H1 (cell line): Measurements from ENCODE around the gene ASB8. TPM values are rescaled to one million over a fixed set of nuclear protein-coding genes. Genes with fewer than 3 reads are reported as not detected.

Experiments used
- CTCF ChIA-PET: fragments of 300-600 bp; sonication (Branson Sonifier 250); formaldehyde crosslinking; loops from one replicate; lab custom pipeline; 2021; ENCODE audit not compliant: partially characterized antibody; lab: Charles Lee
- POLR2A ChIA-PET: fragments of 300-600 bp; sonication (Branson Sonifier 250); formaldehyde crosslinking; loops from one replicate; lab custom pipeline; 2021; ENCODE audit warnings: inconsistent platforms; ENCODE audit not compliant: partially characterized antibody; lab: Charles Lee
- DNase-seq, 2 experiments: peaks; one replicate each; pipeline versions ENCODE4 v3.0.0 to v3.0.0-alpha.2; 2010 to 2022; ENCODE audit warnings: low spot score in 2 of 2, low read depth in 1 of 2, mixed read lengths in 1 of 2
- FAIRE-seq: peaks from 2 replicates; lab custom pipeline; 2011; peaks lifted over from hg19 to GRCh38; lab: Jason Lieb, UNC
- H2AFZ ChIP-seq: 2 replicates; pipeline ENCODE4 v1.8.1; 2012; ENCODE audit warnings: low read length, inconsistent platforms
- H2AK5ac ChIP-seq: 2 replicates; pipeline ENCODE4 v1.6.1; 2013; ENCODE audit warnings: low read depth, low read length
- H2BK120ac ChIP-seq: replicated peaks from 2 replicates; pipeline ENCODE3; 2013; ENCODE audit warnings: low read depth, low read length, inconsistent platforms
- H2BK12ac ChIP-seq: 2 replicates; pipeline ENCODE4 v1.6.1; 2013; ENCODE audit warnings: low read depth, low read length
- H2BK15ac ChIP-seq: 2 replicates; pipeline ENCODE4 v1.6.1; 2013; ENCODE audit warnings: low read length
- H2BK20ac ChIP-seq: 2 replicates; pipeline ENCODE4 v1.6.1; 2013; ENCODE audit warnings: low read length
- H2BK5ac ChIP-seq: 2 replicates; pipeline ENCODE4 v1.6.1; 2013; ENCODE audit warnings: low read depth, low read length
- H3K14ac ChIP-seq: 2 replicates; pipeline ENCODE4 v1.6.1; 2013; ENCODE audit warnings: inconsistent platforms; ENCODE audit not compliant: insufficient read length
- H3K18ac ChIP-seq: 2 replicates; pipeline ENCODE4 v1.6.1; 2013; ENCODE audit warnings: low read length; ENCODE audit errors: extremely low read depth
- H3K23ac ChIP-seq: 2 replicates; pipeline ENCODE4 v1.6.1; 2013; ENCODE audit warnings: inconsistent platforms; ENCODE audit not compliant: insufficient read length
- H3K23me2 ChIP-seq: 2 replicates; pipeline ENCODE4 v1.6.1; 2013; ENCODE audit warnings: low read depth, low read length
- H3K27ac ChIP-seq: 2 replicates; pipeline ENCODE4 v1.6.1; 2011; ENCODE audit warnings: low read depth, low read length, inconsistent platforms
- H3K27me3 ChIP-seq, 4 experiments: replicated peaks in 1 of 4; 1 replicate in 1 of 4; 2 replicates in 3 of 4; pipeline versions ENCODE4 v1.6.1 to v1.8.1; 2011 to 2013; ENCODE audit warnings: low read length in 3 of 4, mild to moderate bottlenecking in 3 of 4, inconsistent platforms in 2 of 4, mixed read lengths in 2 of 4, moderate library complexity in 1 of 4; ENCODE audit not compliant: control insufficient read depth in 3 of 4, insufficient read depth in 3 of 4; ENCODE audit errors: extremely low read depth in 1 of 4
- H3K36me3 ChIP-seq, 4 experiments: 2 replicates each; pipeline versions ENCODE4 v1.6.1 to v1.8.1; 2011 to 2013; ENCODE audit warnings: mild to moderate bottlenecking in 4 of 4, low read length in 3 of 4, moderate library complexity in 2 of 4, control low read depth in 1 of 4, inconsistent platforms in 1 of 4; ENCODE audit not compliant: insufficient read depth in 4 of 4, control insufficient read depth in 2 of 4
- H3K4ac ChIP-seq: replicated peaks from 2 replicates; pipeline ENCODE3; 2013; ENCODE audit warnings: low read length, low read depth, mixed read lengths, inconsistent platforms; ENCODE audit not compliant: insufficient read length
- H3K4me1 ChIP-seq, 4 experiments: replicated peaks in 1 of 4; 1 replicate in 1 of 4; 2 replicates in 3 of 4; pipeline versions ENCODE4 v1.6.1 to v1.8.1; 2011 to 2013; ENCODE audit warnings: low read length in 3 of 4, inconsistent platforms in 2 of 4, mixed read lengths in 1 of 4; ENCODE audit not compliant: insufficient read depth in 4 of 4, control insufficient read depth in 3 of 4
- H3K4me2 ChIP-seq, 2 experiments: 2 replicates each; pipeline versions ENCODE4 v1.6.1 to v1.8.1; 2011 to 2013; ENCODE audit warnings: low read depth in 2 of 2, low read length in 2 of 2, control low read depth in 1 of 2, inconsistent platforms in 1 of 2, mild to moderate bottlenecking in 1 of 2; ENCODE audit not compliant: insufficient read depth in 1 of 2
- H3K4me3 ChIP-seq, 4 experiments: fragments of 200-600, 300-600 bp in 1 of 4; sonication (generic), shearing (Covaris generic), sonication (Bioruptor Twin) in 1 of 4; 2 replicates each; pipeline versions ENCODE4 v1.5.1 to v1.8.1; 2011 to 2016; ENCODE audit warnings: low read length in 4 of 4, low read depth in 3 of 4, control low read depth in 2 of 4, inconsistent platforms in 2 of 4, mild to moderate bottlenecking in 2 of 4, mixed read lengths in 1 of 4, moderate library complexity in 1 of 4; ENCODE audit not compliant: insufficient read depth in 2 of 4; ENCODE audit errors: extremely low read depth in 1 of 4
- H3K56ac ChIP-seq: replicated peaks from 2 replicates; pipeline ENCODE3; 2013; ENCODE audit warnings: low read depth, mild to moderate bottlenecking, mixed read lengths, low read length, inconsistent platforms; ENCODE audit not compliant: insufficient read length
- H3K79me1 ChIP-seq: 2 replicates; pipeline ENCODE4 v1.6.1; 2013; ENCODE audit warnings: low read depth, low read length, control low read depth
- H3K79me2 ChIP-seq, 2 experiments: 2 replicates each; pipeline versions ENCODE4 v1.6.1 to v1.8.1; 2012 to 2013; ENCODE audit warnings: low read length in 2 of 2, mild to moderate bottlenecking in 2 of 2, inconsistent platforms in 1 of 2; ENCODE audit not compliant: insufficient read depth in 2 of 2, control insufficient read depth in 1 of 2
- H3K9ac ChIP-seq, 4 experiments: replicated peaks in 1 of 4; 1 replicate in 1 of 4; 2 replicates in 3 of 4; pipeline versions ENCODE4 v1.6.1 to v1.8.1; 2011 to 2013; ENCODE audit warnings: low read depth in 3 of 4, low read length in 3 of 4, control low read depth in 2 of 4, mild to moderate bottlenecking in 2 of 4, moderate library complexity in 2 of 4, inconsistent platforms in 1 of 4; ENCODE audit errors: extremely low read depth in 1 of 4
- H3K9me3 ChIP-seq, 2 experiments: 2 replicates each; pipeline versions ENCODE4 v1.6.1 to v1.8.1; 2012 to 2013; ENCODE audit warnings: mild to moderate bottlenecking in 2 of 2, moderate library complexity in 2 of 2, control low read depth in 1 of 2, inconsistent platforms in 1 of 2, low read depth in 1 of 2, low read length in 1 of 2, mixed read lengths in 1 of 2; ENCODE audit not compliant: insufficient read depth in 2 of 2
- H4K20me1 ChIP-seq, 2 experiments: replicated peaks in 1 of 2; 2 replicates each; pipeline versions ENCODE3 to v1.8.1; 2011 to 2013; ENCODE audit warnings: inconsistent platforms in 2 of 2, low read length in 2 of 2, mild to moderate bottlenecking in 1 of 2; ENCODE audit not compliant: insufficient read depth in 2 of 2, control insufficient read depth in 1 of 2
- H4K5ac ChIP-seq: 2 replicates; pipeline ENCODE4 v1.6.1; 2013; ENCODE audit warnings: low read length, low read depth, mixed read lengths, inconsistent platforms; ENCODE audit not compliant: insufficient read length
- H4K8ac ChIP-seq: 2 replicates; pipeline ENCODE4 v1.8.0; 2013; ENCODE audit warnings: mild to moderate bottlenecking, moderate library complexity, low read length, inconsistent platforms; ENCODE audit not compliant: insufficient read depth; ENCODE audit errors: extremely low read depth
- H4K91ac ChIP-seq: replicated peaks from 2 replicates; pipeline ENCODE3; 2013; ENCODE audit warnings: low read length, mixed read lengths, inconsistent platforms; ENCODE audit not compliant: insufficient read length
- CBX8 ChIP-seq: fragments of 300-800, 300-1000 bp; sonication (generic); IDR thresholded peaks from 2 replicates; pipeline ENCODE4 v1.7.1; 2016; ENCODE audit warnings: low read depth, low read length, borderline replicate concordance
- CHD1 ChIP-seq: IDR thresholded peaks from 2 replicates; pipeline ENCODE4 v1.6.1; 2012; ENCODE audit warnings: low read depth, low read length, improper control_type of control experiment
- CHD2 ChIP-seq: IDR thresholded peaks from 2 replicates; pipeline ENCODE4 v1.6.1; 2012; ENCODE audit warnings: low read length, improper control_type of control experiment
- CTBP2 ChIP-seq: IDR thresholded peaks from 2 replicates; pipeline ENCODE4 v1.7.0; 2011; ENCODE audit warnings: borderline replicate concordance, mild to moderate bottlenecking, moderate library complexity, mixed read lengths, low read length; ENCODE audit not compliant: insufficient read depth, insufficient read length
- EP300 ChIP-seq, 2 experiments: IDR thresholded peaks; 1 replicate in 1 of 2; 2 replicates in 1 of 2; pipeline ENCODE4 v1.6.1; 2011 to 2012; ENCODE audit warnings: low read depth in 2 of 2, low read length in 2 of 2, mild to moderate bottlenecking in 2 of 2, borderline replicate concordance in 1 of 2, inconsistent platforms in 1 of 2, moderate library complexity in 1 of 2
- FOSL1 ChIP-seq: IDR thresholded peaks from 2 replicates; pipeline ENCODE4 v1.6.1; 2011; ENCODE audit warnings: mild to moderate bottlenecking, low read depth, low read length, moderate library complexity; ENCODE audit not compliant: insufficient read depth
- KDM4A ChIP-seq: IDR thresholded peaks from one replicate; pipeline ENCODE4 v1.7.1; 2012; ENCODE audit warnings: low read depth, mild to moderate bottlenecking, moderate library complexity, low read length, inconsistent platforms; ENCODE audit not compliant: severe bottlenecking
- RBBP5 ChIP-seq: IDR thresholded peaks from 2 replicates; pipeline ENCODE4 v1.7.1; 2012; ENCODE audit warnings: low read depth, mild to moderate bottlenecking, inconsistent platforms, low read length, moderate library complexity, borderline replicate concordance
- SP1 ChIP-seq: IDR thresholded peaks from 2 replicates; pipeline ENCODE4 v1.6.1; 2011; ENCODE audit warnings: low read depth, low read length
- TAF1 ChIP-seq: IDR thresholded peaks from 2 replicates; pipeline ENCODE4 v1.6.1; 2011; ENCODE audit warnings: mild to moderate bottlenecking, low read depth, low read length
- TAF7 ChIP-seq: optimal IDR thresholded peaks from 2 replicates; pipeline ENCODE3; 2011; ENCODE audit warnings: low read depth, mild to moderate bottlenecking, inconsistent platforms, low read length, moderate library complexity, borderline replicate concordance
- ZNF274 ChIP-seq: IDR thresholded peaks from 2 replicates; pipeline ENCODE4 v1.7.0; 2012; ENCODE audit warnings: low read length, borderline replicate concordance; ENCODE audit errors: extremely low read depth
- WGBS, 2 experiments: shearing (Covaris generic) in 1 of 2; methylation state at CpG; one replicate each; pipeline versions ENCODE4 v1.1.6 to v1.1.7; 2013 to 2015; ENCODE audit warnings: low lambda C conversion rate in 2 of 2, mixed read lengths in 2 of 2, inconsistent platforms in 1 of 2, low coverage in 1 of 2, missing lambda C conversion rate in 1 of 2; ENCODE audit not compliant: insufficient replicate concordance in 2 of 2, insufficient coverage in 1 of 2, insufficient read length in 1 of 2; ENCODE audit errors: extremely low coverage in 1 of 2, missing lambda C conversion rate in 1 of 2; 5-methylcytosine and 5-hydroxymethylcytosine counted together
- polyA plus RNA-seq, 7 experiments: library from polyadenylated mRNA; depleted of rRNA in 3 of 7; stranded (reverse) in 5 of 7; unstranded in 2 of 7; fragments of >200 nt in 5 of 7; fragments of 200-250 nt in 2 of 7; gene quantifications; 1 replicate in 5 of 7; 2 replicates in 1 of 7; 4 replicates in 1 of 7; pipeline versions ENCODE4 v1.2.1 to v1.2.3, GENCODE V29; 2011 to 2013; ENCODE audit warnings: missing spikeins in 2 of 7, mixed read lengths in 2 of 7
- total RNA-seq: library from RNA; stranded (reverse); fragmentation: NEBNext Ultra II Directional; extraction: Animal tissue kit (Norgen Biotek cat#: 25700); gene quantifications from 2 replicates; pipeline ENCODE4 v1.2.1, GENCODE V29; 2021

Gene ASB8
- total and polyA plus RNA-seq, 2 of the 8 experiments (the other 6 are each of a cell fraction or from before 2014, with no cell fraction given), result 3.8 to 8.3 TPM

- DNase-seq, result no peak
- TF ChIP-seq TAF1, result no peak
- TF ChIP-seq CTBP2, result no peak
- no peak for TF ChIP-seq CHD1
- TF ChIP-seq SP1, result no peak
- TF ChIP-seq EP300 (IDR thresholded peaks at IDR 0.05; ENCODE audit: borderline replicate concordance in 1 of 2, low read depth in 2 of 2, low read length in 2 of 2), result no peak
- no peak for TF ChIP-seq CBX8
- no peak for TF ChIP-seq FOSL1
- no peak for TF ChIP-seq TAF7
- no peak for TF ChIP-seq CHD2
- TF ChIP-seq RBBP5, result no peak
- no peak for TF ChIP-seq KDM4A
- TF ChIP-seq ZNF274, result no peak
These were observed 38.9 kb downstream of the ASB8 start for GRCh38 chr12:48118284-48118871.

More at GRCh38 chr12:48118284-48118871, 38.9 kb downstream of the ASB8 start:
- Histone ChIP-seq H2BK5ac (no peak overlapping the region), H4K5ac (no peak overlapping the region), H3K14ac (no peak overlapping the region), H2AK5ac (no peak overlapping the region), H4K8ac (no peak overlapping the region), H3K4ac (no peak overlapping the region), H3K4me1 (peaks cover 0 to 7% (median 2%) of the 10 kb centered on the region in 4 experiments; a peak in 2 of 7 replicates), H3K4me3 (peak overlapping the region; percentile 66 to 95 (median 93); a peak in 4 of 8 replicates), H3K56ac (no peak overlapping the region), H2BK15ac (no peak overlapping the region), H2BK120ac (peak overlapping the region; percentile 61), H3K27ac (no peak overlapping the region), H3K36me3 (peaks cover 4 to 10% (median 9%) of the 10 kb centered on the region in 4 experiments; a peak in 4 of 8 replicates), H3K9me3 (no peaks in the 10 kb centered on the region), H3K79me2 (peaks cover 4 to 26% of the 10 kb centered on the region in 2 experiments; a peak in 3 of 4 replicates), H4K91ac (no peak overlapping the region), H3K27me3 (no peaks in the 10 kb centered on the region), H3K23ac (no peak overlapping the region), H3K9ac (no peak overlapping the region), H3K79me1 (peaks cover 3% of the 10 kb centered on the region; the same call in 1 of the 2 replicates), H3K4me2 (peak overlapping the region; percentile 61 to 89; a peak in 3 of 4 replicates), H3K23me2 (peaks cover 2% of the 10 kb centered on the region; the same call in 1 of the 2 replicates), H2BK20ac (no peak overlapping the region), H2BK12ac (no peak overlapping the region), H4K20me1 (peaks cover 0 to 2% of the 10 kb centered on the region in 2 experiments), H3K18ac (no peak overlapping the region), H2AFZ (peak overlapping the region; percentile 25; the same call in 1 of the 2 replicates)
- no peak for FAIRE-seq
- POLR2A ChIA-PET, result interaction anchor here (0.6 to 3.8 kb wide), 10 partner anchors 10 to 305 kb away, joined by 3 to 56 read pairs (median 4); partner anchors contain the start of genes ASB8 and SENP1
- WGBS, 2 experiments, result 74% methylated on average over 3 of the region's 3 CpGs; no CpG with 5 or more reads in 1 of the 2 experiments
- CTCF ChIA-PET, result interaction anchor here (0.6 to 2.2 kb wide), 3 partner anchors 11 to 50 kb away, joined by 3 to 6 read pairs (median 3); no protein-coding TSS in a partner anchor
